Mammary epithelial cell (primary cell): ENCODE results near the gene HNRNPM.

ENCODE experiments used
- CTCF ChIP-seq, 2 donors: IDR thresholded peaks in 1 of 2; conservative IDR thresholded peaks in 1 of 2; 2 replicates each; pipeline ENCODE4 v1.5.1; 2011 to 2012; ENCODE audit warnings: inconsistent platforms in 2 of 2, low read length in 2 of 2, mild to moderate bottlenecking in 2 of 2, control low read depth in 1 of 2, low read depth in 1 of 2; ENCODE audit not compliant: insufficient read depth in 1 of 2; ENCODE audit errors: extremely low read depth in 1 of 2
- EZH2 ChIP-seq: IDR thresholded peaks from 2 replicates; pipeline ENCODE4 v1.6.1; 2012; ENCODE audit warnings: low read length, inconsistent platforms, borderline replicate concordance

GRCh38 chr19:8456064-8456463 is 11.3 kb downstream of the HNRNPM start:
- TF ChIP-seq CTCF (conservative IDR thresholded peaks at IDR 0.05 in 1 of 2, IDR thresholded peaks at IDR 0.05 in 1 of 2; ENCODE audit: extremely low read depth in 1 of 2, insufficient read depth in 1 of 2, low read depth in 1 of 2, low read length in 2 of 2) (no peak), EZH2 (no peak)
